ENCODE data around the gene GIMAP4.

GIMAP4 gene

DNA sequence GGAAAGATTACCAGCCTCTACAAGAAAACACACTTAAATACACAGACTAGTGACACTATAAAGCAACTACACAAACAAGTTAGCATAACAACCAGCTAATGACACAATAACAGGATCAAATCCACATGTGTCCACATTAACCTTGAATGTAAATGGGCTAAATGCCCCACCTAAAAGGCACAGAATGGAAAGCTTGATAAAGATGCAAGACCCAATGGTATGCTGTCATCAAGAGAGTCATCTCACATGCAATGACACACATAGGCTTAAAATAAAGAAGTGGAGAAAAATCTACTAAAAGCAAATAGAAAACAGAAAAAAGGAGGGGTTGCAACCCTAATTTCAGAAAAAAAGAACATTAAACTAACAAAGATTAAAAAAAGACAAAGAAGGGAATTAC, 14.0 kb upstream of the GIMAP4 start:
- H3K4me3 ChIP-seq (ENCODE audit: low read depth, low read length), result no peak overlapping the region
- in situ Hi-C loops (cut with HindIII; ENCODE audit: low sequenced_read_pairs), result no loop called here
- DNase-seq (ENCODE audit: low read depth, low spot score), result no peak
- TF ChIP-seq CTCF (IDR thresholded peaks at IDR 0.05; ENCODE audit: low read depth, low read length), result no peak

DNA sequence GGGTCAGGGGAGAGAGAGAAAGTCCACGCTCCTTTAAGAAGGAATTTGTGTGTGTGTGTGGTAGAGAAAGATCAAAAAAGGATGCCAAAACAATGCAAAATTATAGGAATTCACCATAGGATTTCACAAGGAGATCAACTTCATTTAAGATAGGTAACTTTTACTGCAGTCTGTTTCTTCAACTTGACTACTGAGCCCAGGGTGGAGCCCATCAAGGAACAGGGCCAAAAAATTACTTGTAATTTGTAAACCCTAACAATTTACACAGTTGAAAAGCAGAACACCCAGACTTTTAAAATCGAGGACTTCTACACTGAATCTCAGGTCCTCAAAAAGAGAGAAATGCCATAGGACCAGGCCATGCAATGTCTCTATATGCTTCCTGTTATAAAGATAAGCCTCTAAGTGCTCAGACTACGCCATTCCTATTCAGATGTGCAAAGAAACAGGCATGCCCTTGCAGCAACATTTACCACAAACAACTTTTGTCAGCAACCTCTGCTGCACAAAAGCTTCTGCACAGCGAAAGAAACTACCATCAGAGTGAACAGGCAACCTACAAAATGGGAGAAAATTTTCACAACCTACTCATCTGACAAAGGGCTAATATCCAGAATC, 10.6 kb upstream of the GIMAP4 start:
- H3K4me3 ChIP-seq (ENCODE audit: low read depth, low read length), result no peak overlapping the region
- no peak for DNase-seq (ENCODE audit: low read depth, low spot score)
- in situ Hi-C loops (cut with HindIII; ENCODE audit: low sequenced_read_pairs), result no loop called here
- TF ChIP-seq CTCF (IDR thresholded peaks at IDR 0.05; ENCODE audit: low read depth, low read length), result no peak

GRCh38 chr7:150560486-150560885, 6.7 kb upstream of the GIMAP4 start:
- in situ Hi-C loops (cut with HindIII; ENCODE audit: low sequenced_read_pairs), result no loop called here
- DNase-seq (ENCODE audit: low read depth, low spot score), result no peak
- no peak for TF ChIP-seq CTCF (IDR thresholded peaks at IDR 0.05; ENCODE audit: low read depth, low read length)
- H3K4me3 ChIP-seq (ENCODE audit: low read depth, low read length), result no peak overlapping the region

GRCh38 chr7:150562919-150563318, 4.3 kb upstream of the GIMAP4 start:
- H3K4me3 ChIP-seq (ENCODE audit: low read depth, low read length), result no peak overlapping the region
- TF ChIP-seq CTCF (IDR thresholded peaks at IDR 0.05; ENCODE audit: low read depth, low read length), result no peak
- in situ Hi-C loops (cut with HindIII; ENCODE audit: low sequenced_read_pairs), result no loop called here

DNA sequence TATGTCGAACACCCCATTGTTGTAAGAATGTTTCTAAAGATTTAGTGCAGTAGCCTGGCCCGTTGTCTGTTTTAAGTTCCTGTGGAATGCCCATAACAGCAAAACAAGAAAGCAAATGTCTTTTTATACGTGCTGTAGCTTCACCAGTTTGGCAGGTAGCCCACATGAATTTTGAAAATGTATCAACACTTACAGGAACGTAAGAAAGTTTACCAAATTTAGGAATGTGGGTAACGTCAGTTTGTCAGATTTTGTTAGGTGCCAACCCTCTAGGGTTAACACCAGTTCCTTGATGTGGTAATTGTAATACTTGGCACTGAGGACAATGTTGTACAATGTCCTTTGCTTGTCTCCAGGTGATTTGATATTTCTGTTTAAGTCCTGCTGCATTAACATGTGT, 3.2 kb upstream of the GIMAP4 start:
- in situ Hi-C loops (cut with HindIII; ENCODE audit: low sequenced_read_pairs), result no loop called here
- no peak overlapping the region for H3K4me3 ChIP-seq (ENCODE audit: low read depth, low read length)
- DNase-seq (ENCODE audit: low read depth, low spot score), result no peak
- no peak for TF ChIP-seq CTCF (IDR thresholded peaks at IDR 0.05; ENCODE audit: low read depth, low read length)

More at GRCh38 chr7:150562919-150563318, 4.3 kb upstream of the GIMAP4 start:
- no peak for DNase-seq (ENCODE audit: low read depth, low spot score)

- H3K4me3 ChIP-seq (ENCODE audit: low read depth, low read length), result no peak overlapping the region
- TF ChIP-seq CTCF (IDR thresholded peaks at IDR 0.05; ENCODE audit: low read depth, low read length), result no peak
- no peak for DNase-seq (ENCODE audit: low read depth, low spot score)
- in situ Hi-C loops (cut with HindIII; ENCODE audit: low sequenced_read_pairs), result no loop called here
Measured at GRCh38 chr7:150564566-150564965, 2.6 kb upstream of the GIMAP4 start.

GRCh38 chr7:150565239-150565638, 2.0 kb upstream of the GIMAP4 start:
- DNase-seq (ENCODE audit: low read depth, low spot score), result no peak
- no peak for TF ChIP-seq CTCF (IDR thresholded peaks at IDR 0.05; ENCODE audit: low read depth, low read length)
- in situ Hi-C loops (cut with HindIII; ENCODE audit: low sequenced_read_pairs), result no loop called here
- H3K4me3 ChIP-seq (ENCODE audit: low read depth, low read length), result no peak overlapping the region

Measured in astrocyte of the spinal cord (primary cell).